ENCODE data around the gene CAMTA1. TPM values are rescaled to one million over a fixed set of nuclear protein-coding genes. Genes with fewer than 3 reads are reported as not detected.

CAMTA1 gene
- total and polyA plus RNA-seq, 2 experiments from 2014 or later, result 213 to 341 TPM

- no peaks in the 10 kb centered on the region for H3K9me3 ChIP-seq (ENCODE audit: low read depth)
- no peak for TF ChIP-seq CTCF (IDR thresholded peaks at IDR 0.05; ENCODE audit: low read depth, low read length)
- DNase-seq (ENCODE audit: low read depth in 1 of 2, low spot score in 1 of 2), result no peak
- no peak overlapping the region for H3K27ac ChIP-seq
- H3K4me1 ChIP-seq (ENCODE audit: low read depth), result peaks cover 9% of the 10 kb centered on the region
- H3K36me3 ChIP-seq, result no peaks in the 10 kb centered on the region
- H3K27me3 ChIP-seq, result no peaks in the 10 kb centered on the region
- H3K4me3 ChIP-seq, result no peak overlapping the region
Observed at GRCh38 chr1:7535016-7535415, 749.8 kb downstream of the CAMTA1 start.

DNA sequence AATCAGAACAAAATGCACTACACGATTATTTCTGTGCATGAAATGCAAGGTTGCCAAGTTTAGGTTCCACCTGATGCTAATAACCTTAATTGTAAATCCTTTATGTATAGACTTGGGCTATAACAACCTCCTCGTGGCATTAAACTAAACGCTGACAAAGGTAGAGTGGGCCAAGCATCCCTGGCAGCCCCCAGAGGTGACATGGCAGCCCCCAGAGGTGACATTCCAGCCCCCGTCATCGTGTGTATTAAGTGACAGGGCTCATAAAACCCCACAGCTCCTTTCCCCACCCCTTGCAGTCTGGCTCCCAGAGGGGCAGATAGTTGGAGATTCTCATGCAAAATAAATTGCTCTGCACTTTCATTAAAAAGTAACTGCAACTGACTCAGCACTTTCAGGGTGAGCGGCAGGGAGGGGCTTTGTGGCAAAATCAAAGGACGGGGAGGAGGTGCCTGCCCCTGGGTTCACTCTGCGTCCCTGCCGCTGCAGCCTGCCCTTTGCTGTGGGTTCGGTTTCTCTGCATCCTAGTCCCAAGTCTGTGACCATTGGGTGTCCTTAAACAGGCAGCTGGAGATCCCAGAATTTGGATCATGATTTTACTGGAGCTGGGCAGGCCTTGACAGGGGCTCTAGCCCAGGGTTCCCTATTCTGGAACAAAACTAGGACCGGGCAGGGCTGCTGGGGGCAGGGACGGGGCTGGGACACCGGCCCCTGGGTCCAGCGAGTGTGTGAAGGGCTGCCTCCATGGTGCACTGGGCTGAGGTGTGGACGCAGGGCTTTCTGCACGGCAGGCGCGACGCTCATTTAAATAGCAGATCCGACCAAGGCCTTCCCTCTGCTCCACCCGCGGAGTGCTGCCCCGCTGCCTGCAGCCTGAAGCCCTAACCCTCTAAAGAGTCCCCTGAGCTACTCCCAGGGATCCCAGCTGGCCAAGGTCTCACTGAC lies 751.0 kb downstream of the CAMTA1 start:
- Histone ChIP-seq H3K4me3 (no peak overlapping the region), H3K36me3 (no peaks in the 10 kb centered on the region), H3K9me3 (ENCODE audit: low read depth) (no peaks in the 10 kb centered on the region), H3K27ac (no peak overlapping the region), H3K4me1 (ENCODE audit: low read depth) (peaks cover 15% of the 10 kb centered on the region), H3K27me3 (no peaks in the 10 kb centered on the region)
- TF ChIP-seq CTCF (IDR thresholded peaks at IDR 0.05; ENCODE audit: low read depth, low read length), result no peak
- no peak for DNase-seq (ENCODE audit: low read depth in 1 of 2, low spot score in 1 of 2)

- Histone ChIP-seq H3K27ac (no peak overlapping the region), H3K27me3 (no peaks in the 10 kb centered on the region), H3K4me1 (ENCODE audit: low read depth) (peaks cover 16% of the 10 kb centered on the region), H3K4me3 (no peak overlapping the region), H3K9me3 (ENCODE audit: low read depth) (no peaks in the 10 kb centered on the region), H3K36me3 (no peaks in the 10 kb centered on the region)
- DNase-seq (ENCODE audit: low read depth in 1 of 2, low spot score in 1 of 2), result no peak
- TF ChIP-seq CTCF (IDR thresholded peaks at IDR 0.05; ENCODE audit: low read depth, low read length), result no peak
Observed at GRCh38 chr1:7536891-7537591, 751.8 kb downstream of the CAMTA1 start.

- Histone ChIP-seq H3K27me3 (no peaks in the 10 kb centered on the region), H3K9me3 (ENCODE audit: low read depth) (no peaks in the 10 kb centered on the region), H3K4me3 (no peak overlapping the region), H3K36me3 (no peaks in the 10 kb centered on the region), H3K27ac (no peak overlapping the region), H3K4me1 (ENCODE audit: low read depth) (peaks cover 16% of the 10 kb centered on the region)
- DNase-seq (ENCODE audit: low read depth in 1 of 2, low spot score in 1 of 2), result peak in 1 of 2 donors; percentile 20
- no peak for TF ChIP-seq CTCF (IDR thresholded peaks at IDR 0.05; ENCODE audit: low read depth, low read length)
Observed at GRCh38 chr1:7538033-7538432, 752.8 kb downstream of the CAMTA1 start.

DNA sequence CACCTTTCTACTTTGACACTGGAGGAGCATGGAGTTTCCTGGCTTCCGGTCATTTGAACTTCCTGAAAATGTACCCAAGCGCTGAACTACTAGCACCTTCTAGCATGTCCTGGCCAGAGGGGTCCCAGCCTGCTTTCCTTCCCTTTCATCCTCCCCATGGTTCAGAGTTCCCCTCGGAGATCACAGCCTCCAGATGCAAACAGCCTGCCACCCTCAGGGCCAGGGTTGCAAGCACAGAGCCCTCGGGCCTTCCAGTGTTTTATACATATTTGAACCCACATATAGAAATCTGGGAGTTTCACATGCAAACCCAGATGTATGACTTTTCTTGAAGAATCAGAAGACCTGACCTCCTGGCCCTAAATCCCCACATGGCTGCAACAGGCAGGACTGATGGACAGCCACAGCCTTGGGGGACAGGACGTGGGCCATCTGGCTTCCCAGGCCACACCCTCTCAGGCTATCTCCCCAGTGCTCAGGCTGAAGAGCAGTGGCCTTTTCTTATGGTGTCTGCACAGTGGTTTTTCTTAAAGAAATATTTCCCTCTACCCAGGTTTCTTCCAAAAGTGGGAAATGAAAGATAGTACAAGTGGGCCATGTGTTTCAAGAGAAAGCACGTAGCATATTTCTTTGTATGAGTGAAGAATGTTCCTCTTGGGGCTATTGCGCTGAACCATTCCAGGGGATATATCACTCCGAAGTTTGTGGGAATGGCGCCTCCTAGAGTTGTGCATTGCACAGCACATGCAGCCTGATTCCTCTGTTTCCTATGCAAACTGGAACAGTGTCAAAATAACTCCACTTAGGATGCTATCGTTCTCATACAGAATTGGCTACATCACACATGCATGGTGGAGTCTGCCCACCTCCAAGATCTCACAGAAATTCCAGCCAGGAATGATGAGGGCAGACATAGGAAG lies 753.9 kb downstream of the CAMTA1 start:
- Histone ChIP-seq H3K27ac (no peak overlapping the region), H3K4me1 (ENCODE audit: low read depth) (peaks cover 12% of the 10 kb centered on the region), H3K36me3 (no peaks in the 10 kb centered on the region), H3K27me3 (no peaks in the 10 kb centered on the region), H3K4me3 (no peak overlapping the region), H3K9me3 (ENCODE audit: low read depth) (no peaks in the 10 kb centered on the region)
- TF ChIP-seq CTCF (IDR thresholded peaks at IDR 0.05; ENCODE audit: low read depth, low read length), result no peak
- no peak for DNase-seq (ENCODE audit: low read depth in 1 of 2, low spot score in 1 of 2)

Data from cardiac muscle cell (in vitro differentiated cells and primary cell).